Stimulated activated CD4-positive, alpha-beta T cell treated with anti-CD3 and anti-CD28 coated beads, Interleukin-1b, Interleukin-23, amount 100 ng/mL, for 24 hours (primary cell): ENCODE data around the gene MRPL45.

ENCODE experiments used
- DNase-seq, 4 experiments: peaks; one replicate each; pipeline ENCODE4 v3.0.0-alpha.2; 2020; ENCODE audit warnings: low read depth in 4 of 4, low spot score in 1 of 4

Gene MRPL45

DNA sequence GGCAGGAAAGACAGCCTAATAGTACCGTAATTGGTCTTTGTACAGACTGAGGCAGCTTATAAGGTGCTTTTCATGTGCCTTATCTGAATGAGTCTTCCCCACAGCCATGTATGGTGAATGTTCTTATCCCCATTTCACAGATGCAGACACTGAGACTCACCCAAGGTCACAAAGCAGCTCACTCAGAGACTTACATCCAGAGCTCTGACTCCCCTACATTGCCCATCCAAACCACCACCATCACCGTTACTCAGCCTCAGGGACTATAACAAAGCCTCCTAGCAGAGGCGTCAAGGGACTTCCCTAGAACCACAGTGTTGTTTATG is 47.4 kb downstream of the MRPL45 start:
- DNase-seq: no peak

GRCh38 chr17:38345743-38346142 is 48.8 kb downstream of the MRPL45 start:
- no peak for DNase-seq

- peak; percentile 58 to 80 (median 68) for DNase-seq
These were observed 52.2 kb downstream of the MRPL45 start for GRCh38 chr17:38349097-38349730.

DNA sequence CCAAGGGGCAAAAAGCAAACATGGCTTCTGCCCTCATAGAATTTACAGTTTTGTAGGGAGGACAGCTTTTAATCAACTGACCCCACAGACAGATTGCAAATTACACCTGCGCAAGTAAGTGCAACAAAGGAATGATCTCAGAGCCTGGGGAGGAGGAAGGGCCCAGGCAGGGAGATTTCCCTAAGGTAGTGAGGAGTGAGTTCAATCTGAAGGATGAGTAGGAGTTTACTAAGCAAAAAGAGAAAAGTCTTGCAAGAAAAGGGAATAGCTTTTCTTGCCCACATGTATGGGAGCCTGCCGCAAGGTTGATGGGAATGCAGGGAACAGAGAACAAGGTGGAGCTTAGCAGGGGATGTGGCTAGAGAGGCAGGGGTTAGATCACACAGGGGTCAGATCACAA is 53.1 kb downstream of the MRPL45 start:
- no peak for DNase-seq

DNA sequence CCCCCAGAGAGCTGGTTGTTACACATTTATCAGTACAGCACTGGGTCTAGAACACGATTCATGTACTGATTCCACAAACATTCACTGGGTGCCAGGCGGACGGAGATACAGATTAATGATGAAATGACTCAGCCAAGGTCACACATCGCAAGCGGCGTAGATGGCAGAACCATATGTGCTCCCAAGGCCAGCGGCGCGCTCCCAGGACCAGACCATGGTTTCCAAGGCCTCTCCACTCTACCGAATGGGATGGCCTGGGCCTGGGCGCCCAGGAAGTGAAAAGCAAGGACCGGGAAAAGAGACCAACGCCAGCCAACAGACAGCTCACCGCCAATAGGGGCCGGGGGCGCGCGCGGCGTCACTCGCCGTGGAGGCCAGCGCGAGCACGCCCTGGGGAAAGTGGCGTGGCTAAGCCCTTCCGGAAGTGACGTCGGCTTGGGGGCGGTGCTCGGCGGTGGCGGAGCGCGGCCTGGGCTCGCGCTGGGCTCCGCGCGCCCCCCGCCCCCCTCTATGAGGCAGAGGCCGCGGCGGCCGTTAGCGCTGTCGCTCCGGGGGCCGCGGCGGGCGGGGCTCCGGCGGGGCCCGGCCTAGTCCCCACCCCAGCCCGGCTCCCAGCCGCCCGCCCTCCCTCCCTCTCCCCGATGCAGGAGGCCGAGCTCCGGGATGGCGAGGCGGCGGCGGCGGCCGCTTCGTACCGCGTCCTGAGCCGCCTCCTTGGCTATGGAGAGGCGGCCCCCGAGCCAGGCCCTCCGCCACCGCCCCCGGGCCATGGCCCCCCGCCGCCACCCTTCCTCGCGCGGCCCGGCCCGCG is 54.6 kb downstream of the MRPL45 start, which contains the start of gene SOCS7:
Gene SOCS7 (plus strand): TSS at position 433 of the 811 bp plus-strand sequence. CDS start 209 bp downstream, at position 642.
- peak; percentile 92 to 96 (median 92) for DNase-seq

DNA sequence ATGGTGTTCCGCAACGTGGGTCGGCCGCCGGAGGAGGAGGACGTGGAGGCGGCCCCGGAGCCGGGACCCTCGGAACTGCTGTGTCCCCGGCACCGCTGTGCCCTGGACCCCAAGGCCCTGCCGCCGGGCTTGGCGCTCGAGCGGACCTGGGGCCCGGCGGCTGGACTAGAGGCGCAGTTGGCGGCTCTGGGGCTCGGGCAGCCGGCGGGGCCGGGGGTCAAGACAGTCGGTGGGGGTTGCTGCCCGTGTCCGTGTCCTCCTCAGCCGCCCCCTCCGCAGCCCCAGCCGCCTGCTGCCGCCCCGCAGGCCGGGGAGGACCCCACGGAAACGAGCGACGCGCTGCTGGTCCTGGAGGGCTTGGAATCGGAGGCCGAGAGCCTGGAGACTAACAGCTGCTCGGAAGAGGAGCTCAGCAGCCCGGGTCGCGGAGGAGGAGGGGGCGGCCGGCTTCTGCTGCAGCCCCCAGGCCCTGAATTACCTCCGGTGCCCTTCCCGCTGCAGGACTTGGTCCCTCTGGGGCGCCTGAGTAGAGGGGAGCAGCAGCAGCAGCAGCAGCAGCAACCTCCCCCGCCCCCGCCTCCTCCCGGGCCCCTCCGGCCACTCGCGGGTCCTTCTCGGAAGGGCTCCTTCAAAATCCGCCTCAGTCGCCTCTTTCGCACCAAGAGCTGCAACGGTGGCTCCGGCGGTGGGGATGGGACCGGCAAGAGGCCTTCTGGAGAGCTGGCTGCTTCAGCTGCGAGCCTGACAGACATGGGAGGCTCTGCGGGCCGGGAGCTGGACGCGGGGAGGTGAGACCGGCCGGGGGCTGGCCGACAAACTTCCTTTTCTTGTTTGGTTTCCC is 55.5 kb downstream of the MRPL45 start:
- DNase-seq: peak in 1 of 4 experiments; percentile 4

- DNase-seq: no peak
These were observed 56.2 kb downstream of the MRPL45 start for GRCh38 chr17:38353086-38353604.

GRCh38 chr17:38353668-38354067 is 56.7 kb downstream of the MRPL45 start:
- DNase-seq: no peak

DNA sequence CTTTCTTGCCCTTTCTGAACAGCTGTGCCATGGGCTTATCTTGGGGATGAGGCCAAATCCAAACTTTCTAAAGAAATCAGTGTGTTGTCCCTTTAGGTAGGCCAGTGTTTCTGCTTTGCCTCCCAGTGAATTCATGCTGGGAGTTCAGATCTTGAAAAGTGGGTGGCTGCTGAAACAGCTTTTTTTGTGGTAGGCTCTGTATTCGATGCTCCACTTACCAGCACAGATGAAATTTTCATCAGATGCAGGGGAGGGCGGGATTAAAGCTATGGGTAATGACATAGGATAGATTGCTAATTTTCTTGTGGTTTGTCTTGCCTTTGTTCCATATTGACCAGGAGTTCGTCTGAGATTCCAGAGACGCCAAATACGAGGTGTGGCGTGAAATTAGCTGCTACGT is 57.5 kb downstream of the MRPL45 start:
- no peak for DNase-seq

- DNase-seq: no peak
These were observed 58.3 kb downstream of the MRPL45 start for GRCh38 chr17:38355251-38355650.

GRCh38 chr17:38357486-38358123 is 60.6 kb downstream of the MRPL45 start:
- DNase-seq: no peak

- no peak for DNase-seq
These were observed 61.9 kb downstream of the MRPL45 start for GRCh38 chr17:38358586-38359513.

DNA sequence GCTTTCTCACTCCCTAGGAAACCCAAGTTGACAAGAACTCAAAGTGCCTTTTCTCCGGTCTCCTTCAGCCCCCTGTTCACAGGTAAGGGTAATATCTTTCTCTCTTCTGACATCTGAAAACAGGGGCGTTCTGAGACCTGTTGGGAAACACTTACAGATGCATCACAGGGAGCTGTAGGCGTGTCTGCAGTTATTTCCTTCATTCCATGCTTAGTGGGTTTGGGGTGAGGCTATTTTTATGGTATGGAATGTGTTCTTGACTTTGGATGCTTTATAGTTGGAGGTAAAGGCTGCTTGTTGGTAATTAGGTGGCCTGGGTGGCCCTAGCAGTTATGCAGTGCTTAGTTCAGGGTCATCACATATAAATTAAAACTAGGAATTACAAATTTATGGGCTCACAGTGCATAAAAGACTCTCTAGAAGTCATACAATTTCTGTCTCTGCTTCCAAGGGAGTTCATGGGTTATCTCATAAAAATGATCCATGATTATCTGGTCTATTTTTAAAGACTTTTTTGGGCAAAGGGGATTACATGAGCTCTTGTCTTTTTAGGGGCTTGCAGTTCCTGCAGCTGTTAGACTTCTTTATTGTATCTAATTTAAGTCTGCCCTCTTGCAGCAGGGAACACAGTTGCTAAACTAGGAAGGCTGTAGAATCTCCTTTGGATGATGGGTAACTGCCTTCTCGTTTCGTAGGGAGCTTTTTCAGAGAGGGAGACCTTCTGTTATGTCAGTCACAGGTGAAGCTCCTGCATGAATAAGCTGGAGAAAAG is 64.9 kb downstream of the MRPL45 start:
- no peak for DNase-seq

GRCh38 chr17:38363016-38363415 is 66.0 kb downstream of the MRPL45 start:
- no peak for DNase-seq

DNA sequence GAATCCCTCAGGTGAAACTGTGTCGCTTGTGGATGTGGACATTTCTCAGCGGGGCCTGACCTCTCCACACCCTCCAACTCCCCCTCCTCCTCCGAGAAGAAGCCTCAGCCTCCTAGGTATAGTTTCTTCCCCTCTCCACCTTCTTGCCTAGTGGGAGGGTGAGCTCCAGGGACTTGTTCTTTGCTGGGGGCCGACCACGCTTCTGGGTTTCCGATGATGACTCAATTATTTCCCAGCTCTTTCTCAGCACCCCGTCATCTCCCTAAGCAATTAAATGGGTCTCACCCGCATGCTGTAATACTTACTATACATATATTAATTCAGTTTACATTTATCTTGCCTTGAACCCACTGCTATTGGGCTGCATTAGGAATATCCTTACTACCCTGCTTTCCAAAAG is 67.8 kb downstream of the MRPL45 start:
- no peak for DNase-seq

GRCh38 chr17:38369124-38369886 is 72.3 kb downstream of the MRPL45 start:
- no peak for DNase-seq
